COR-L47 (cell line): ENCODE measurements around the gene L3MBTL4.
A peak's percentile ranks its signal among the peaks of the same experiment; 100 is the strongest.
"Not testable (repeated sequence)": the region's sequence is repeated elsewhere in the genome, so short reads cannot be mapped to it uniquely, and the experiment has no call there.

Source experiments
- DNase-seq: peaks from one replicate; lab custom pipeline; 2025; lab: John Stamatoyannopoulos, UW

Gene L3MBTL4

GRCh38 chr18:6414723-6415417 lies at the start of gene L3MBTL4:
Gene L3MBTL4 (minus strand): TSS chr18:6414911. CDS start chr18:6311625, 103,286 bp downstream.
- DNase-seq = peak; percentile 64

- DNase-seq = no peak
Observed at GRCh38 chr18:6452194-6452593, 37.5 kb upstream of the L3MBTL4 start.

- DNase-seq = no peak
Observed at GRCh38 chr18:6449213-6449612, 34.5 kb upstream of the L3MBTL4 start.

- DNase-seq = no peak
Observed at GRCh38 chr18:6444466-6445228, 29.9 kb upstream of the L3MBTL4 start.

GRCh38 chr18:6441200-6441599 lies 26.5 kb upstream of the L3MBTL4 start:
- no peak for DNase-seq

- no peak for DNase-seq
Observed at GRCh38 chr18:6437937-6438818, 23.5 kb upstream of the L3MBTL4 start.

- DNase-seq = no peak
Observed at GRCh38 chr18:6435731-6436130, 21.0 kb upstream of the L3MBTL4 start.

GRCh38 chr18:6434987-6435709 lies 20.4 kb upstream of the L3MBTL4 start:
- no peak for DNase-seq

GRCh38 chr18:6434481-6434880 lies 19.8 kb upstream of the L3MBTL4 start:
- no peak for DNase-seq

- DNase-seq = no peak
Observed at GRCh38 chr18:6431659-6432318, 17.1 kb upstream of the L3MBTL4 start.

GRCh38 chr18:6428851-6429395 lies 14.2 kb upstream of the L3MBTL4 start:
- no peak for DNase-seq

GRCh38 chr18:6427286-6427685 lies 12.6 kb upstream of the L3MBTL4 start:
- no peak for DNase-seq

- DNase-seq = no peak
Observed at GRCh38 chr18:6423289-6423688, 8.6 kb upstream of the L3MBTL4 start.

GRCh38 chr18:6414118-6414722 lies 491 bp downstream of the L3MBTL4 start:
- peak; percentile 54 for DNase-seq

- no peak for DNase-seq
Observed at GRCh38 chr18:6413579-6414117, 1.1 kb downstream of the L3MBTL4 start.

- no peak for DNase-seq
Observed at GRCh38 chr18:6412933-6413472, 1.7 kb downstream of the L3MBTL4 start.

- DNase-seq = no peak
Observed at GRCh38 chr18:6411382-6411781, 3.3 kb downstream of the L3MBTL4 start.

GRCh38 chr18:6409933-6410332 lies 4.8 kb downstream of the L3MBTL4 start:
- no peak for DNase-seq

GRCh38 chr18:6408543-6408942 lies 6.2 kb downstream of the L3MBTL4 start:
- not testable (repeated sequence) for DNase-seq

- DNase-seq = peak; percentile 91
Observed at GRCh38 chr18:6406910-6407470, 7.7 kb downstream of the L3MBTL4 start.
